ENCODE data around the gene CCDC86.

- TF ChIP-seq CTCF (IDR thresholded peaks at IDR 0.05; ENCODE audit: insufficient read depth, low read length) (no peak), REST (IDR thresholded peaks at IDR 0.05; ENCODE audit: insufficient replicate concordance, low read depth) (no peak), POLR2AphosphoS5 (IDR thresholded peaks at IDR 0.05; ENCODE audit: low read depth) (no peak), SPI1 (IDR thresholded peaks at IDR 0.05; ENCODE audit: borderline replicate concordance, low read depth) (no peak), GABPA (IDR thresholded peaks at IDR 0.05; ENCODE audit: low read depth) (no peak)
These were observed 32.2 kb upstream of the CCDC86 start for GRCh38 chr11:60809691-60810090.

Data from HL-60 (cell line).